Fibroblast of villous mesenchyme (primary cell): ENCODE measurements around the gene PRKACB. TPM values are rescaled to one million over a fixed set of nuclear protein-coding genes. Genes with fewer than 3 reads are reported as not detected.
"Not testable (repeated sequence)": the region's sequence is repeated elsewhere in the genome, so short reads cannot be mapped to it uniquely, and the experiment has no call there.

Experiments used
- DNase-seq: peaks from one replicate; pipeline ENCODE4 v3.0.0-alpha.2; 2010; ENCODE audit warnings: low read depth
- H3K4me3 ChIP-seq: 2 replicates; pipeline ENCODE4 v1.5.1; 2011; ENCODE audit warnings: low read depth, mild to moderate bottlenecking, low read length
- total RNA-seq: library from RNA; depleted of rRNA; stranded (reverse); fragments of >200 nt; gene quantifications from 2 replicates; pipeline ENCODE4 v1.2.3, GENCODE V29; 2012
- TF ChIP-seq, protein P1 (sequence below): IDR thresholded peaks from 2 replicates; pipeline ENCODE4 v1.5.1; 2012; ENCODE audit warnings: low read depth, mild to moderate bottlenecking, low read length; ENCODE audit not compliant: insufficient read depth

Gene PRKACB
- total RNA-seq, 1 donor, result 31.5 TPM

- DNase-seq, result no peak
- H3K4me3 ChIP-seq, result no peak overlapping the region
- TF ChIP-seq, protein P1, sequence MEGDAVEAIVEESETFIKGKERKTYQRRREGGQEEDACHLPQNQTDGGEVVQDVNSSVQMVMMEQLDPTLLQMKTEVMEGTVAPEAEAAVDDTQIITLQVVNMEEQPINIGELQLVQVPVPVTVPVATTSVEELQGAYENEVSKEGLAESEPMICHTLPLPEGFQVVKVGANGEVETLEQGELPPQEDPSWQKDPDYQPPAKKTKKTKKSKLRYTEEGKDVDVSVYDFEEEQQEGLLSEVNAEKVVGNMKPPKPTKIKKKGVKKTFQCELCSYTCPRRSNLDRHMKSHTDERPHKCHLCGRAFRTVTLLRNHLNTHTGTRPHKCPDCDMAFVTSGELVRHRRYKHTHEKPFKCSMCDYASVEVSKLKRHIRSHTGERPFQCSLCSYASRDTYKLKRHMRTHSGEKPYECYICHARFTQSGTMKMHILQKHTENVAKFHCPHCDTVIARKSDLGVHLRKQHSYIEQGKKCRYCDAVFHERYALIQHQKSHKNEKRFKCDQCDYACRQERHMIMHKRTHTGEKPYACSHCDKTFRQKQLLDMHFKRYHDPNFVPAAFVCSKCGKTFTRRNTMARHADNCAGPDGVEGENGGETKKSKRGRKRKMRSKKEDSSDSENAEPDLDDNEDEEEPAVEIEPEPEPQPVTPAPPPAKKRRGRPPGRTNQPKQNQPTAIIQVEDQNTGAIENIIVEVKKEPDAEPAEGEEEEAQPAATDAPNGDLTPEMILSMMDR, result no peak
Measured at GRCh38 chr1:84208935-84209334, 64.9 kb downstream of the PRKACB start.

GRCh38 chr1:84214115-84214956 is 70.3 kb downstream of the PRKACB start:
- TF ChIP-seq, protein P1, result no peak
- no peak for DNase-seq
- no peak overlapping the region for H3K4me3 ChIP-seq

DNA sequence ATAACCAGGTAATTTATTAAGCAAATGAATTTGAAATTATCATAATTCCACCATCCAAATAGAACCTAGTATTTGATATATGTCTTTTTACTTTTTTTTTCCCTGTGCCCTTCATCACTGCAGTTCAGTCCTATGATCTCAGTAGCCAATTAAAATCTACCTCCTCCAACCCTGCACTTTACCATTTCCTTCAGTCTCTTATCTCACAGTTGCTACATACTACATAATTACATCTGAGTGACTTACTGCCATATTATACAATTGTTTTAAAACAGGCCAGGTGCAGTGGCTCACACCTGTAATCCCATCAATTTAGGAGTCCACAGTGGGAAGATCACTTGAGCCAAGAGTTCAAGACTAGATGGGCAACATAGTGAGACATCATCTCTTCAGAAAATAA is 73.2 kb downstream of the PRKACB start:
- no peak for DNase-seq
- TF ChIP-seq, protein P1, result no peak
- no peak overlapping the region for H3K4me3 ChIP-seq

DNA sequence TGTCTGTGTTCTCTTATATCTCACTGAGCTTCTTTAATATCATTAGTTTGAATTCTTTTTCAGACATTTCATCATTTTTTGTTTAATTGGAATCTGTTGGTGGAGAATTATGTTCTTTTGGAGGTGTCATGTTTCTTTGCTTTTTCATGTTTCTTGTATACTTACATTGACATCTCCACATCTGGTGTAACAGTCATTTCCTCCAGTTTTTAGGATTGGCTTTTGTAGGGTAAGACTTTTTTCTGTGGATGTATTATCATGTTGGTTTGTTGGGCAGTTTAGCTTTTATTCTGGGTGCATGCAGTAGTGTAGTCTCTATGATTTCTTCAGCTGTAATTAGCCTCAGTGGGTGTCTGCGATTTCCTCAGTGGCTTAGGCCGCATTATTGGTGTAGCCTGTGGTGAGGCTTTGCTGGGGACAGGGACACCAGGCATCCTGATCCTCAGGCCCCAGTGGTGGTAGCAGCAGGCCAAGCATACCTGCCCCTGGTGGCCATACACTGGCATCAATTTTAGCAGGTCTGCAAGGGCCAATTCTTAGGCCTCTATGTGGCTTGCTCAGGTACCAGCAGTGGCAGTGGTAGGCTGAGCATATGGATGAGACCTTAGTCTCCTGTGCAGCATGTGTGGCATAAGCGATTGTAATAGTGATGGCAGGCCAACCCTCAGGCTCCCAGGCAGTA is 79.8 kb downstream of the PRKACB start:
- peak; percentile 27 for DNase-seq
- TF ChIP-seq, protein P1, result no peak

DNA sequence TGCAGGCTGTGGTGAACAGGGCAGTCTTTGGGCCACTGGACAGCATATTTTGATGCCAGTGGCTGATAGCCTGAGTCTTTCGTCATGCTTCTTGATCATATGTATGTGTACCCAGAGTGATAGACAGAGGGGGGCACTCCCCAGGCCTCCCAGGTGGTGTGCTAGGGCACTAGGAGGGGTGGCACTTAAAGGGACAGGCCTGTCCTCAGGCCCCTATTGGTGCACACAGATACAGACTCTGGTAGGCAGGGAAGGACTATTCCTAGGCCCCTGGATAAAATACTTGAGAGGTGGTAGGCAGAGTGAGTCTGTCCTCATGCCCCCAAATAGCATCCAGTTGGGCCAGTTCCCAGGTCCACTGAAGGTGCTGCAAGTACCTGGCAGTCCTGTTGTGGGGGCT is 80.8 kb downstream of the PRKACB start:
- TF ChIP-seq, protein P1, result no peak
- H3K4me3 ChIP-seq, result no peak overlapping the region
- DNase-seq, result no peak

More for the DNA sequence above, 79.8 kb downstream of the PRKACB start:
- H3K4me3 ChIP-seq, result no peak overlapping the region

DNA sequence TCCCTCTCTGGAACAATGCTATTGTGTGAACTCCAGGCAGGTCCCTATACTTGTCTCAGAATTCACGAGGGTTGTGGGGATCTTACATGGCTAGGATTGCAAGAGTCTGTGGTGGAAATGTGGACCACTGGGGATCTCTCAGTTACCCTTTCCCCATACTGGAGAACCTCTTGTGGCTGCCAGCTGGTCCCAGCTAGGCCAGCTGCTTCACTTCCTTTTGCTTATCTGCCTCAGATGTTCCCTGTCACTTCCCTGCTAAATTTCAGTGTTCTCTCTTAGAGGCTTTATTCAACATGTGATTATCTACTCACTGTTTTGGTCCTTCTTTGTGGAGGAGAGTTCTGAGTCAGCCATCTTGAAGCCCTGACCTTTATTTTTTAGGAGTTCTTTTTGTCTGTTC is 81.6 kb downstream of the PRKACB start:
- TF ChIP-seq, protein P1, result no peak
- DNase-seq, result peak; percentile 23

DNA sequence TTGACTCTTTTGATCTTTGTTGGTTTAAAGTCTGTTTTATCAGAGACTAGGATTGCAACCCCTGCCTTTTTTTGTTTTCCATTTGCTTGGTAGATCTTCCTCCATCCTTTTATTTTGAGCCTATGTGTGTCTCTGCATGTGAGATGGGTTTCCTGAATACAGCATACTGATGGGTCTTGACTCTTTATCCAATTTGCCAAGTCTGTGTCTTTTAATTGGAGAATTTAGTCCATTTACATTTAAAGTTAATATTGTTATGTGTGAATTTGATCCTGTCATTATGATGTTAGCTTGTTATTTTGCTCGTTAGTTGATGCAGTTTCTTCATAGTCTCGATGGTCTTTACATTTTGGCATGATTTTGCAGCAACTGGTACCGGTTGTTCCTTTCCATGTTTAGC is 88.6 kb downstream of the PRKACB start:
- not testable (repeated sequence) for DNase-seq, H3K4me3 ChIP-seq

More for the DNA sequence above, 81.6 kb downstream of the PRKACB start:
- H3K4me3 ChIP-seq, result no peak overlapping the region
